LHCN-M2 (cell line): ENCODE data around the gene MAP3K5. TPM values are rescaled to one million over a fixed set of nuclear protein-coding genes. Genes with fewer than 3 reads are reported as not detected.

Source experiments
- DNase-seq: peaks from one replicate; pipeline ENCODE4 v3.0.0-alpha.2; 2012; ENCODE audit warnings: low read depth
- total RNA-seq: library from RNA; depleted of rRNA; stranded (reverse); fragments of >200 nt; gene quantifications from 2 replicates; pipeline ENCODE4 v1.2.3, GENCODE V29; 2014

MAP3K5 gene
- total RNA-seq, 1 experiment from 2014 or later, result 68.5 TPM

- DNase-seq, result no peak
Observed at GRCh38 chr6:136651982-136652381, 140.3 kb downstream of the MAP3K5 start.

DNA sequence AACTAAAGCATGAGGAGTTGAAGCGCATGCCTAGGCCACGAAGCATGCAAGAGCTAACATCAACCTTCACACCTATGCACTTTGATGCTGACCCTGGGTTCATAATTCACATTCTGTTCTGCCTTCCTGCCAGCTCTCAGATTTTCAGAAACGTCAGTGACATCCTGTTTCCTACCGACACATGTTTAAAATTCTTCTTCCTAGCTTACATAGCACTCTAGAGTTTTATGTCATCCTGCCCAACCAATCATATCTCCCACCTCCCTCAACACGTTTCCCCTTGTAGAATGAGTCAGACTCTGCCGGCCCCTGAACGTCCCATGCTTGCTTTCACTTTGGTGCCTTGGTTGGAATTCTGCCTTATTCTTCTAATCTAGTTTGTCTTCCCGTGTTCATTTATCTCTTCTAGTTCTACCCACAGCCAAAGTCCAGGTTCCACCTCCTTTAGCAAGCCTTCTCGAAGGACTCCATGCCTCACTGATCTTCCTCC lies 144.9 kb downstream of the MAP3K5 start:
- peak; percentile 91 for DNase-seq

DNA sequence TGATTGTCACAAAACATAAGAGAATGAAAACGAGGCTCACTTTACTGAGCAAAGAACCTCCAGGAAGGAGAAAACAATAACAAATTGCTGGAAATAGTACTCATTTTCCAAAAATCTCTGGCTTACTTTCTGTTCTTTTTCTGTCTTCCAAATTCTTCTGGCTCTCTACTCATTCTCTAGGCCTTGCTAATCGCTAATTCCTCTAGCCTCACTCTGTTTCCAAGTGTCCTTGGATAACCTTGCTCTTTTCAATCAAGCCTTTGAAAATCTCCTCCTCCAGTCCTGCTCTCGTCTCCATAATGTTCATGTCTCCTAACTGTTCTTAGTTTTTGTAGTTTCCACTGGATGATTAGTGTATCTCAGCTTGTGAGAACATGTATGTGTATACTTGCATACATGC lies 145.9 kb downstream of the MAP3K5 start:
- no peak for DNase-seq

- no peak for DNase-seq
Observed at GRCh38 chr6:136644597-136644952, 147.7 kb downstream of the MAP3K5 start.

DNA sequence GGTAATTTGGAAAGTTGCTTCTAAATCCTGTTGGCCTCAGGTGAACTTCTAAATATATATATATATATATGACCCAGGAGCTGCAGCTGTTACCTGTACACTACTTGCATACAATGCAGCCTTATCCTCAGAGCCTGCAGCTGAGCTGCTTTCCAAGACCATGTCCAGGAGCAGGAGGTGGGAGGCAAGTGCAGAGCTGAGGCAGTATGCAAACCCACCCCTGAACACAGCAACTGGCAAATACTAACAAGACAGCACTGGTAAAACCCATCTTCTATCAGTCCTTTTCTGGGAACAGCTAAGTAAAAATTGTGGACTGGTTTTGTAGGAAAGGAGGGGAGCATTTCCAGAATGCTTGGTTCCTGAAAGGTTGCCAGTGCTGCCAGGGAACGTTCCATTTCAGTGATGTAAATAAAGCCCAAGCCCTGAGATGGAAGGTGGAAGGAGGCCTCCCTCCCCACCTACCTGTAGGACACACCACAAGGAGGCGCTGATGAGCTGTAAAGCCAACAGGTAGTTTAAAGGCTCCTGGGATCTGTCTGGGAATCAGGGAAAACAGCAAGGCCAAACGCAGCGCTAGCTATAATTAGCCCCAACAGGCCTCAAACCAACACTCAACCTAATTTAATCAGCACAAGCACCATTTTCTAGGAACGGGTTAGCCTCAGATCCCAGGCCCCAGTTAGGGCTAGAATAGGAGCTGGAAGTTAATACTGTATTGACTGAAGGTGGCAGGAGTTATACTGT lies 148.3 kb downstream of the MAP3K5 start:
- peak; percentile 80 for DNase-seq

GRCh38 chr6:136641873-136642465 lies 150.3 kb downstream of the MAP3K5 start:
- no peak for DNase-seq

DNA sequence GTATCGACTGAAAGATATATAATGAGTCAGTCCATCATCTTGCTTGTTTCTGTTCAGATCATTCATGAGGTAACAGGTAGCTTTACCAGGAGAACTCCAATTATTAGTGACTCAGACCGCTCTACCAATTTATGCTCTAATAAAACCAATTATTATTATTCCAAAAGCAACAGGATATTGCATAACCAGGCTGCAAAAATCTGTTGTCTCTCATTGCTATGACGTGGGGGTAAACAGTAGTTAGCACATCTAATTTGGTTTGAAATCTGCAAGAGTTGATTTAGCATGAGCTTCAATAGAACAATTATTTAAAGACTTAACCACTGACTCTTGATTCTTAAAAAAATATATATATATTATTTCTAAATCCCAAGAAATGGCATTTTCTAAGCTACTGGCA lies 151.1 kb downstream of the MAP3K5 start:
- DNase-seq, result no peak

GRCh38 chr6:136640132-136640915 lies 152.0 kb downstream of the MAP3K5 start:
- peak; percentile 57 for DNase-seq

DNA sequence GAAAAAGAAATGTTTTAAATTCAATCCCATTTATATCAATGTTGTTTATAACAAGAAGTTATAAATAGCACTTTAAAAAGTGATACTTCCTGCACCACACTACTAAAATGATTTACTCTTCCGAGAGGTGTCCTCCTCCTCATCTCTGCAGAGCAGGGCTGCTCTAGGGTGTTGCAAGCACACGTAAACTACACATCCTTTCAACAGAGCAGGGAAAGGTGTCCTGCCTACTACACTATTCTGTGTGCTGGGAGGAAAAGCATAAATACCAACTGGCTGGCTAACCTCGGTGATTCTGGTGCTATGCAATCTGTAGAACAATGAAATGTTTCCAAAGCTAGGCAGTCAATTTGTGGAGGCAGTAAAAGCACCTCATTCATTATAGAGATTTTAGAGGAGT lies 152.6 kb downstream of the MAP3K5 start:
- no peak for DNase-seq

DNA sequence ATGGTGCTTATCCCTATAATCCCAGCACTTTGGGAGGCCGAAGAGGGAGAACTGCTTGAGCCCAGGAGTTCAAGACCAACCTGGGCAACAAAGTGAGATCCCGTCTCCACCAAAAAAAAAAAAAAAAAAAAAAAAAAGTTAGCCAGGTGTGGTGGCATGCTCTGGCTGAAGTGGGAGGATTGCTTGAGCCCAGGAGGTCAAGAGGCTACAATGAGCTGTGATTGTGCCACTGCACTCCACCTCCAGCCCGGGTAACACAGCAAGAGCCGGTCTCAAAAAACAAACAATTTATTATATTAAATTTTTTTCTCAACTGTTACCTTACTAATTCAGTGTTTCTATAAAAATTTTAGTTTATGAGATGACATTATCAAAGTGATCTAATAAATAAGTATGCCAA lies 156.7 kb downstream of the MAP3K5 start:
- no peak for DNase-seq

- no peak for DNase-seq
Observed at GRCh38 chr6:136633355-136633754, 158.9 kb downstream of the MAP3K5 start.

GRCh38 chr6:136628996-136629395 lies 163.3 kb downstream of the MAP3K5 start:
- DNase-seq, result no peak

GRCh38 chr6:136627191-136627590 lies 165.1 kb downstream of the MAP3K5 start:
- DNase-seq, result no peak

- no peak for DNase-seq
Observed at GRCh38 chr6:136625293-136625692, 167.0 kb downstream of the MAP3K5 start.

DNA sequence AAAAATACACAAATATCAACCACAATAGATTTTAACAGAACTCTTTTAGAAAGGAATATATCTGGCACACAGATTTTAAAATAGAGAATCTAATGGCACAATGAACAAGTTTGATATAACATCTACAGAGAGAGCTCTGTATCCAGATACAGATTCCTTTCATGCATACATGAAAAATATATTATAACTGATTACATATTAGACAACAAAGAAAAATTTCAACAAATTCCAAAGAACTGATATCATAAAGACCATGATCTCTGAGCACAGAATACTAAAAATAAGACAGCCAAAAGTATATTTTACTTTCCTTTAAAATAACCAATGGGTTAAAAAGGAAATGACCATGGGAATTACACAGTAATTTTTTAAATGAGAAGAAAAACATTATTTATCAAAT lies 167.9 kb downstream of the MAP3K5 start:
- no peak for DNase-seq

GRCh38 chr6:136618086-136618485 lies 174.2 kb downstream of the MAP3K5 start:
- DNase-seq, result no peak

DNA sequence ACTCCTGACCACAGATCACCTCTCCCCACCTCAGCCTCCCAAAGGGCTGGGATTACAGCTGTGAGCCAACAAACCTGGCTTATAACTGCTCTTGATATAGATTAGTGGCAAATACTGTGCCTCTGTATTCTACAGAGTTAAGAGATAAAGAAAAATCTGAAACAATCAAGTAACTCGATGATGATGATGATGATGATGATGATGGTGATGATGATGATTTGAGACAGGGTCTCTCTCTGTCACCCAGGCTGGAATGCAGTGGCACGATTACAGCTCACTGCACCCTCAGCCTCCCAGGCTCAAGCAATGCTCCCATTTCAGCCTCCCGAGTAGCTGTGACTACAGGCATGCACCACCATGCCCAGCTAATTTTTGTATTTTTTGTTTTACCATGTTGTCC lies 175.8 kb downstream of the MAP3K5 start:
- DNase-seq, result no peak

GRCh38 chr6:136614994-136615393 lies 177.3 kb downstream of the MAP3K5 start:
- DNase-seq, result no peak

- DNase-seq, result no peak
Observed at GRCh38 chr6:136614350-136614749, 177.9 kb downstream of the MAP3K5 start.

DNA sequence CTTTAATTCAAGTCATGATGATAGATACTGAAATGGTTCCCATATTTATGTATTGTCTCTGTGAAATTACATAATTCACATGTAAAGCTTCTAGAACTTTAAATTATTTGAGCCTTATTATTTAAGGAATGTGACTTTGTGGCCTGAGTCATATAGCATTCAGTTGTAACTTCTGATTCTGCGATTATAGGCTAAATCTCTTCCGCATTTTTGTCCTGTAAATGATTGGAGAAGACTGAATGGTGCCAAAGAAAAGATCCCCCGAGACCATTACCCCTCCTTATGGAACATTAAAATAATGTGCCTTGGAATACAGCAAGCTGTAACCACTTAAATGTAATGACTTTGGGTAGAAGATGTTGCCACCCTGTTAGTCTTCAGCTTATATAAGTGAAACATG lies 178.8 kb downstream of the MAP3K5 start:
- DNase-seq, result no peak

DNA sequence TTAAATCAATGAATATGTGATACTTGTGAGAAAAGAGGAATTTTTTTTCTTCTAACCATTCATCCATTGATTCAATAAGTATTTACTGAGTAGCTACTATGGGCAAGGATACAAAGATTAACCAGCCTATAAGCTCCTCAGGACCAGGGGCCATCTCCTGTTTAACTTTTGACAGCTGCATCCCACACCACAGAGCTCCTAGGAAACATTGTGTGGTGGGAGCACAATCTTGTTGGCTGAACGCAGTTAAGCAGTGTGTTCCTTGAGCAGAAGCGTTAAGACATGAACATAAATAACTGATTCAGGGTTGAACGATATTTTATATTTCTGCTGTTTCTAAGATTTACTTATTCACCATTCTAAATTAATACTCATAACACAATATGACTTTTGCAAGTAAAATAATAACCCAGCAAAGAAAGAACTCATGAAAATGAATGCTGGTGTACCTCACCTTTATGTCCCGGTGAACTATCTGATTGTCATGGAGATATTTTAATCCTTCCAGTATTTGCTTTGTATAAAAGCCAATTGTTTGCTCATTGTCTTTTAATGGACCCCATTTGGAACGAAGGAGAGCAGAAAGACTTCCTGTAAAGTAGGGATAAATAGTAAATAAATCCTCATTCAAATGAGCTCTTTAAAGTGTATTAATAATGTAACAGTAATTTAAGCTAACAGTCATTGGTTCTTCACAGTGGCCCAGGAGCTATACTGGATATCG lies 179.4 kb downstream of the MAP3K5 start:
- DNase-seq, result peak; percentile 39

- DNase-seq, result no peak
Observed at GRCh38 chr6:136611746-136612145, 180.5 kb downstream of the MAP3K5 start.
